Stimulated activated CD4-positive, alpha-beta T cell treated with anti-CD3 and anti-CD28 coated beads, Interleukin-4, amount 100 ng/mL, for 1 hour (primary cell): ENCODE data around the gene AKT2.

Experiments
- DNase-seq: peaks from one replicate; pipeline ENCODE4 v3.0.0-alpha.2; 2020

AKT2 gene

GRCh38 chr19:40249201-40249600 lies 35.9 kb downstream of the AKT2 start:
- DNase-seq = no peak

- no peak for DNase-seq
Measured at GRCh38 chr19:40247735-40248262, 37.3 kb downstream of the AKT2 start.

- DNase-seq = no peak
Measured at GRCh38 chr19:40247178-40247577, 38.0 kb downstream of the AKT2 start.

- no peak for DNase-seq
Measured at GRCh38 chr19:40246292-40247073, 38.7 kb downstream of the AKT2 start.

- DNase-seq = no peak
Measured at GRCh38 chr19:40245506-40246128, 39.5 kb downstream of the AKT2 start.

GRCh38 chr19:40244579-40245317 lies 40.4 kb downstream of the AKT2 start:
- DNase-seq = no peak

- no peak for DNase-seq
Measured at GRCh38 chr19:40243181-40243580, 42.0 kb downstream of the AKT2 start.

- DNase-seq = no peak
Measured at GRCh38 chr19:40242480-40242879, 42.7 kb downstream of the AKT2 start.

GRCh38 chr19:40241809-40242384 lies 43.2 kb downstream of the AKT2 start:
- no peak for DNase-seq

GRCh38 chr19:40241125-40241808 lies 43.9 kb downstream of the AKT2 start:
- no peak for DNase-seq

GRCh38 chr19:40240332-40240731 lies 44.8 kb downstream of the AKT2 start:
- no peak for DNase-seq

GRCh38 chr19:40239415-40240226 lies 45.5 kb downstream of the AKT2 start:
- DNase-seq = no peak

- DNase-seq = no peak
Measured at GRCh38 chr19:40238775-40239174, 46.4 kb downstream of the AKT2 start.

GRCh38 chr19:40237791-40238190 lies 47.4 kb downstream of the AKT2 start:
- DNase-seq = no peak

- no peak for DNase-seq
Measured at GRCh38 chr19:40236366-40236765, 48.8 kb downstream of the AKT2 start.

GRCh38 chr19:40236026-40236355 lies 49.2 kb downstream of the AKT2 start:
- no peak for DNase-seq

- DNase-seq = no peak
Measured at GRCh38 chr19:40235238-40236025, 49.7 kb downstream of the AKT2 start.

GRCh38 chr19:40234429-40235237 lies 50.5 kb downstream of the AKT2 start:
- DNase-seq = no peak

- DNase-seq = no peak
Measured at GRCh38 chr19:40233811-40234389, 51.2 kb downstream of the AKT2 start.
